HG03378 (cell line): ENCODE measurements around the gene CCDC40.

Experiments used
- ATAC-seq: cut with Tn5 transposase; IDR thresholded peaks from one replicate; pipeline ENCODE4 v1.9.1; 2021; ENCODE audit warnings: mild to moderate bottlenecking, moderate library complexity; ENCODE audit not compliant: unreplicated experiment

CCDC40 gene

DNA sequence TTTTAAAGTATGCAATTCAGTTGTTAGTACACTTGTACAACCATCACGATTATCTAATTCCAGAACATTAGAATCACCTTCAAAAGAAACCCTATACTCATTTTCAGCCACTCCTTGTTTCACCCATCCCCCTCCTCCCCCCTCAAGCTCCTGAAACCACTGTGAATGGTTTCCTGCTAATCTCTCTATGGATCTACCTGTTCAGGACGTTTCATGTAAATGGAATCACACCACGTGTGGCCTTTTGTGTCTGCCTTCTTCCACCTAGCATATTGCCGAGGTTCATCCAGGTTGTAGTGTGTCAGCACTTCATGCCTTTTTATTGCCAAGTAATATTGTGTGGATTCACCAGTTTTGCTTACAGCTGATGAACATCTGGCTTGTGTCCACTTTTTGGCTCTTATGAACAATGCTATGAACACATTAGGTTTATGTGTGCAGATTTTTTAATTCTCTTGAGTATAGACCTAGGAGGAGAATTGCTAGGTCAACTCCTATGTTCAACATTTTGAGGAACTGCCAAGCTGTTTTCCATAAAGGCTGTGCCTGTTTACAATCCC is 92.6 kb downstream of the CCDC40 start:
- no peak for ATAC-seq

DNA sequence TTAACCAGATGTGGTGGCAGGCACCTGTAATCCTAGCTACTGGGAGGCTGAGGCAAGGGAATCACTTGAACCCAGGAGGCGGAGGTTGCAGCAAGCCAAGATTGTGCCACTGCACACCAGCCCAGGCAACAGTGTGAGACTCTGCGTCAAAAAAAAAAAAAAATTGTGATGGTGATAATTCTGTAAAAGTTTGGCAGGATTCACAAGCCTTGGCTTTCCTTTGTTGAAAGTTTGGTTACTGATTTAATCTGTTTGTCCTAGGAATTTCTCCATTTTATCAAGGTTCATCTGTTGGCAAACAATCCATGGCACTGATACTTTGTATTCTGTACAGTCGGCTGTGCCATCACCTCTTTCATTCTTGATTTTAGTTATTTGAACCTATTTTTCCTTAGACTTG is 94.5 kb downstream of the CCDC40 start:
- no peak for ATAC-seq

DNA sequence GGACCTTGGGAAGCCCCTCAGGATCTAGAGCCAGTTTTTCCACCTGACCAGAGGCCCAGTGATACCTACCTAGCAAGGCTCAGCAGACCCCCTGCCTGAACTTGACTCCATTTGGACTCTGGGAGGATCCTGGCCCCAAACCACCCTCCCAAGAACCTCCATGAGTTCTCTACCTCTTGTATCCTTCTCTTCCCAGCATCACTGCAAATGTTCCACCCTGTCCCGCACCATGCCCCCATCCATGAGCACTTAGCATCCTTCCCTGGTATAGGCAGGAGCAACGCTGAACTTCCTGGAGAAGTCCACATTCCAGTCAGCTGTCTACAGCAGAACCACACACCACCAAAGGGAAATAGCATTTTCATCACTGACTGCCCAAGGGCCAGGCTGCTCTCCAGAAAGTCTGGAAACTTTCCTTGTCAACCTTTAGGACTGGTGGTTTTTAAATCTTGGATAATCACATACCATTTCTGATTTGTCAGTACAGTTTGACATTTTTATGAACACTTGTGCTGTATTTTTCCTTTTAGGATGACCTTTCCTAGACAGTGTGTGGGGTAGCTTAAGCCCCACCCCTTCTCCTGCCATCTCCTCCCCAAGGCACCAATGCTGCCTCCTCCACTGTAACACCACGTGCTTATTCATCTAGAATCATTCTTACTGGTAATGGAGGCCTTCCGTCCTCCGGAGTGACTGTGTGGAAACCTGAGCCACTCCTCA is 96.6 kb downstream of the CCDC40 start:
- ATAC-seq = no peak

DNA sequence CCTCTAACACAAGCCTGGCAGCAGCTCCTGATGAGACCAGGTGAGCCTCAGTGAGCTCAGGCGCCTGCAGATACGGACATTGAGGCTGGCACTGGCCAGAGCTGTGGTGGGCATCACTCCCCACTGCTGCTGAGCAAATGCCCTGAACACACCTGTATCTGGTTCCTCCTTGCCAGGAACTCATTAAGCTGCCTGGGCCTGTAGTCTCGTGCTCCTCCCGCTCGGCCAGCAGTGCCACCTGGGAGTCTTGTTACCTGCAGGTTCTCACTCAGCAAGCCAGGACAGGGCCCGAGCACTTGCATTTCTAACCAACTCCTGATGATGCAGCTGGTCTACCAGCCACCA is 97.2 kb downstream of the CCDC40 start:
- ATAC-seq = no peak

DNA sequence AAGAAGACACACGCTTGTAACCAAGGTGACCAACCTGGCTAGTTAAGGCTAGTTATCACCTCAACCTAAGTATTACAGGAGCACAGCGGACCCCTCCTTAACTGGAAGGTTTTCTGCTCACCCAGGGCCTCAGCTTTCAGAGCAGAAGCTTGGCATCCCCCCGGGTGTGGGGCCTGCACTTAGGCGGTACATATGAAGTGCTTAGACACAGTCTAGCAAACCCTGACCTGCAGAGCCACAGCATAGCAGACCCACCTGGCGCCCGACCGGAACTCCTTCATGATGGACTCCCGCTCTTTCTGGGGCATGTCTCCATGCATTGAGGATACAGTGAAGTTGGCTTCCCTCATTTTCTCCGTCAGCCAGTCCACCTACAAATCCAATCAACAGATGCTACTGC is 100.7 kb downstream of the CCDC40 start:
- no peak for ATAC-seq

DNA sequence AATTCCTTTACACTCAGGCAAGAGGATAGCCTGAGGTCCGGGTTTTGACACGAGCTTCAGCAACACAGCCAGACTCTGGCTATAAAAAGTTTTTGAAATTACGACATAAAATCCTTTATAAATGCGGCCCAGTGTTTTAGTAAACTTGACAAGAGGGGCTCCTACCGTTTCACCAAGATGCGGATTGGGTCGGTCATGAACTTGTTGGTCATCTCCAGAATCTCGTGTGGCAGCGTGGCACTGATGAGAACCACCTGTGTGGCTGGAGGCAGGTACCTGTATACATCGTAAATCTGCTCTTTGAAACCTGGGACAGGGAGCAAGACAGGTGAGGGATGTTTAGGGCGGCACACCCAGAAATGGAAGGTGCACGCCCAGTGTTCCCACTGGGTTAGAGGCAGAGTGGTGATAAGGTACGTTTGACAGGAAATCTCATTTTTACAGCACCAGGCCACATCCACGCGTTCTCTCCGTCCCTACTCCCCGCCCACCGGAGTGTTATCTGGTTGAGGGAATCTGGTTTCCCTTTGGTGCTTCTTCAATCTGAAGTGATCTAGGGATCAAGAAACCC is 102.5 kb downstream of the CCDC40 start:
- ATAC-seq = no peak

DNA sequence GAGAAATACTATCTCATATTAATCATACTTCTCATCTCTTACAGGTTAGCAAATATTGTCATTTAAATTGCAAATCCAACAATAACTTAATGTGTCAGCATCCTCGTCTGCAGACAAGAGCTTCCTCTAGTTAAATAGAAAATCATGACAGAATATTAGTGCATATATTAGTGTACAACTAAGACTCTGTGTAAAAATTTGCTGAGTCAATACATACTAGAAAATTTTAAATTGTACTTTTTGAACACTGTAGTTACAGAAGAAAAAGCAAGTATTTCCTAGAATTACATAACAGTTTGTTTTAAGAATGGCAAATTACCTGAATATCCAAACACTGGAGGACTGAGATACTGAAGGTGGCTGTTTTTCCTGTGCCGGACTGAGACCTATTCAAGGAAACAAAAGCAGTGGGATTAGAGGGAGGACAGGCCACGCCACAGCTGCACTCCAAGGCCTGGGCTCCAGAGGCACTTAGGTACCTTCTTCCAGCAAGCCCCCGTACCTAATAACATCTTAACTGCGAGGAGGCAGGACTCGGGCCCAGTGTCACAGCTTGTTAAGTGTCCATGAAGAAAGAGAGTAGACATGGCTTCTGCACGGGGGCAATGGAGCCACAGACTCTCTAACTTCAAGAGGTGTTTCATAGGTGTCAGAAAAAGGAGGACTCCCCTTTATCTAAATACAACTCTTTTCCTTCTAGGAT is 105.2 kb downstream of the CCDC40 start:
- no peak for ATAC-seq

DNA sequence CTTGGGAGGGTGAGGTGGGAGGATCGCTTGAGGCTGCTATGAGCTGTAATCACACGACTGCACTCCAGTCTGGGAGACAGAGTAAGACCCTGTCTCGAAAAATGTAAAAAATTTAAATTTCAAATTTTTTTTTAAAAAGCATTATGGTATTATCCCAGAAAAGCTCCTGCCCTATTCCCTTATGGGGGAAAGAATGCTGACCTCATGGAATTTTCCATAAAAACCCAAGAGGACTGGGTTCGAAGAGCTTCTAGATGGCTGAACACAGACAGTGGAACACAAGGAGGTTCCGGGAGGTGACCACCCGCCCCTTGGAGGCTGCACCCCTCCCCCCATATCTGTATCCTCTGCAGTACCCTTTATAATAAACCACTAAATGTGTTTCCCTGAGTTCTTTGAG is 106.5 kb downstream of the CCDC40 start:
- ATAC-seq = no peak

DNA sequence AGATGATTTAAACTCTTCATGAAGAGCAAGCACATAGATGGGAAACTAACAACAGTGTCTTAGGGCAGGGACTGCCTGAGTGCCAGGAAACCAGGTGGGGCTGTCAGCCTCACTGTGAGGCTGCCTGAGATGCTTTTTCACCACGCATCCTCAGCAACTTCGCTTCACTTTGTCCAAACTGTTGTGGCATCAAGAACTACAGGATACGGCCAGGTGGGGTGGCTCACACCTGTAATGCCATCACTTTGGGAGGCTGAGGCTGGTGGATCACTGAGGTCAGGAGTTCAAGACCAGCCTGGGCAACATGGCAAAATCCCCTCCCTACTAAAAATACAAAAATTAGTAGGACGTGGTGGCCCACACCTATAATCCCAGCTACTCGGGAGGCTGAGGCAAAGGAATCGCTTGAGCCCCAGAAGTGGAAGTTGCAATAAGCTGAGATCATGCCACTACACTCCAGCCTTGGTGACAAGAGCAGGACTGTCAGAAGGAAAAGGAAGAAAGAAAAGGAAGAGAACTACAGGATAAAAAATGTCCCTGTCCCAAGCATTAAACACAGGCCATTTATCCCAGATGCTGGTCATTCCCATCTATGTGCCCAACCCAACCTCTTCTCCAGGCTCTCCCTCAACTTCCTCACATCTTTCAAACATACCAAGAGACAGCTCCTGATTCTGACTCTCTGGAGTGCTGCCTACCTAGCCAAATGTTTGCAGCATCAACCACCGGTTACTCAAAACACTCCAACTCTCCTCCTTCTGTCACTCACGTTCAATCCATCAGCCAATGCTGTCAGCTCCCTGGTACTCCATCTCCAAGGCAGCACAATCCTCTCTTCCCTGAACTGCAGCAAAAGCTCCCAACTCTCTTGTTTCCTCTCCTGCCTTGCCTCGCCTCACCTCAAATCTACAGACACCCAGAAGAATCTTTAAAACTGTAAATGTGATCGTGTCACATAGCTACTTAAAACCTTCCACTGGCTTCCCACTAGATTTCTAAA is 108.9 kb downstream of the CCDC40 start:
- no peak for ATAC-seq

DNA sequence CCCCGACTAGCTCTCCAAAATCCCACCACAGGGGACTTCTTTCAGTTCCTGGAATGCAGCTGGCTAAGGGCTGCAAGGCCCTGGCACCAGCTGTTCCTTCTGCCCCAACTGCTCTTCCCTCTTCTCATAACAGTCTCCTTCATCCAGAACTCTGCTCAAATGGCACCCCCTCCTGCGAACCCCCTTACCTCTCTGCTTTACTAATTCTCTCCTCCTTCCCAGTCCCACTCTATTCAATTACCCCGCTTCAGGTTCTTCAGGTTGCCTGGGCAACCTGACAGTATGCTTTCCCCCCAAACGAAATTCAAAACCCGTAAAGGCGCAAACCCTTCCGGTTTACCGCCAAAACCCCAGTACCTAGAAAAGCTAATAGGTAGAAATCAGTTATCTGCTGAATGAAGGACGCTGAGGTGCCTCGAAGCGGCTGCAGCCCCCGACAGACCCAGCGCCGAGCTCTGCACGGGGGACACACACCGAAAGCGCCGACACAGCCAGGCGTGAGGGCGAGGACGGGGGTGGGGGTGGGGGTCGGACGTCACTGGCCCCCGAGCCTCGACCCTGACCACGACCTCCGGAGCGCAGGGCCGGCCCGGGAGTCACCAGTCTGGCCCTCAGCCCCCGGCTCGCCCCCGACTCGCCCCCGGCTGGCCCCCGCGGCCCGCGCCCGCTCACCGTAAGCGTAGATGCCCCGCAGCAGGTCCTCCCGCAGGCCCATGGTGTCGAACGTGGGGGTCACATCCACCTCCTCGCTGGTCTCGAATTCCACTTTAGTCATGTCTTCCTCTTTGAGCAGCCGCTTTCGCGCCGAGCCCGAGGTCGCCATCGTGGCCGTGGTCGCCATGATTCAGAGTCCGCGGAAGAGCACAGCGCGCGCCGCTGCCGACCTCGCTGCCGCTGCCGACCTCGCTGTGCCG is 109.9 kb downstream of the CCDC40 start:
- ATAC-seq = peak; percentile 10

DNA sequence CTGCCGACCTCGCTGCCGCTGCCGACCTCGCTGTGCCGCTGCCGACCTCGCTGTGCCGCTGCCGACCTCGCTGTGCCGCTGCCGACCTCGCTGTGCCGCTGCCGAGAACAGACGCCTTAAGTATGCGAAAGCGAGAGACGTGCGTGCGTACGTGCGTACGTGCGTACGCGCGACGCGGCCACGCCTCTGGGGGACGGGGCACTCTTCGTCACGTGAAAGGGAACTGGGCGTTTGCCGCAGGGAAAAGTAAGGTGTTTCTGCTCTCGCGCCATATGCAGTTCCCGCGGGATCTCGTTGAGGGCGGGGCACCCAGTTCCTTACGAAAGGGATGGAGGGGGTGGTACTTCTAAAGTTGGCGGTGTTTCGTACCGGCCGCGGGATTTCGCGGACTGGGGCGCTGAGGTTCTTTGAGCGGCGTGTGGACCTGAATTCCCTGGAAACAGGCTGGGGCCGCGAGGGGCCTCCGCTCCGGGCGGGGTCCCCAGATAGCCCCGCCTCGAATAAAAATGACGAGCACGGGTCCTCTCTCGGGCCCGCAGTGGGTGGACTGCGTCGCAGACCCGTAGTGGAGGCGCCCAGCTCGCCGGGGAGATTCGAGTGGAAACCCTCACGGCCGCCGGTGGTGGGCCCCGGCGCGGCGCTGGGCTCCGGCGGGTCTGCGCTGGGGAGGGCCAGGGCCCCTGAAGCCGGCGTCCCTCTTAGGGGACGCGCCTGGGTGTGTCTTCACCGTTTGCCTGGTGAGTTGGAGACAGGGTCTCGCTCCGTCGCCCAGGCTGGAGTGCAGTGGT is 110.8 kb downstream of the CCDC40 start, which contains the start of gene EIF4A3:
TSS of gene EIF4A3 (minus strand) at position 94 of the 788 bp plus-strand sequence. CDS start 167 bp downstream, outside the sequence.
- peak; percentile 77 for ATAC-seq
